Measurements from ENCODE around the gene DIP2C.

DIP2C gene

GRCh38 chr10:357201-357950 lies 332.1 kb downstream of the DIP2C start:
- Histone ChIP-seq H3K4me3 (ENCODE audit: low read length, poor library complexity, severe bottlenecking) (no peak overlapping the region), H3K79me2 (ENCODE audit: insufficient read depth, low read length) (no peaks in the 10 kb centered on the region), H4K20me1 (ENCODE audit: insufficient read depth, low read length, poor library complexity, severe bottlenecking) (no peaks in the 10 kb centered on the region), H3K9me2 (replicated peaks; ENCODE audit: low read depth, low read length) (no peaks in the 10 kb centered on the region), H3K27me3 (ENCODE audit: insufficient read depth, low read length, poor library complexity, severe bottlenecking) (no peaks in the 10 kb centered on the region), H2AFZ (ENCODE audit: low read length) (no peak overlapping the region), H3K9me3 (ENCODE audit: insufficient read depth, low read depth, low read length) (no peaks in the 10 kb centered on the region), H3F3A (ENCODE audit: low read depth) (no peaks in the 10 kb centered on the region), H3K4me2 (ENCODE audit: low read depth, low read length, poor library complexity, severe bottlenecking) (no peak overlapping the region), H3K9ac (ENCODE audit: low read depth, low read length, poor library complexity, severe bottlenecking) (no peak overlapping the region), H3K36me3 (ENCODE audit: insufficient read depth, low read length) (no peaks in the 10 kb centered on the region), H3K4me1 (ENCODE audit: insufficient read depth, low read length, poor library complexity, severe bottlenecking) (no peaks in the 10 kb centered on the region)
- TF ChIP-seq EZH2phosphoT487 (IDR thresholded peaks at IDR 0.05; ENCODE audit: borderline replicate concordance) (no peak), CTCF (conservative IDR thresholded peaks at IDR 0.05; ENCODE audit: low read length) (no peak)

GRCh38 chr10:356452-356851 lies 333.0 kb downstream of the DIP2C start:
- Histone ChIP-seq H3K9ac (ENCODE audit: low read depth, low read length, poor library complexity, severe bottlenecking) (no peak overlapping the region), H3K9me2 (replicated peaks; ENCODE audit: low read depth, low read length) (no peaks in the 10 kb centered on the region), H3K79me2 (ENCODE audit: insufficient read depth, low read length) (no peaks in the 10 kb centered on the region), H3K27me3 (ENCODE audit: insufficient read depth, low read length, poor library complexity, severe bottlenecking) (no peaks in the 10 kb centered on the region), H3K4me1 (ENCODE audit: insufficient read depth, low read length, poor library complexity, severe bottlenecking) (no peaks in the 10 kb centered on the region), H3K4me3 (ENCODE audit: low read length, poor library complexity, severe bottlenecking) (no peak overlapping the region), H3F3A (ENCODE audit: low read depth) (no peaks in the 10 kb centered on the region), H3K9me3 (ENCODE audit: insufficient read depth, low read depth, low read length) (no peaks in the 10 kb centered on the region), H2AFZ (ENCODE audit: low read length) (no peak overlapping the region), H4K20me1 (ENCODE audit: insufficient read depth, low read length, poor library complexity, severe bottlenecking) (no peaks in the 10 kb centered on the region), H3K36me3 (ENCODE audit: insufficient read depth, low read length) (no peaks in the 10 kb centered on the region), H3K4me2 (ENCODE audit: low read depth, low read length, poor library complexity, severe bottlenecking) (no peak overlapping the region)
- no peak for TF ChIP-seq EZH2phosphoT487 (IDR thresholded peaks at IDR 0.05; ENCODE audit: borderline replicate concordance)
- 0 out of 2 replicates have a peak, but pooled peaks have one; percentile 18 for TF ChIP-seq CTCF (conservative IDR thresholded peaks at IDR 0.05; ENCODE audit: low read length)

DNA sequence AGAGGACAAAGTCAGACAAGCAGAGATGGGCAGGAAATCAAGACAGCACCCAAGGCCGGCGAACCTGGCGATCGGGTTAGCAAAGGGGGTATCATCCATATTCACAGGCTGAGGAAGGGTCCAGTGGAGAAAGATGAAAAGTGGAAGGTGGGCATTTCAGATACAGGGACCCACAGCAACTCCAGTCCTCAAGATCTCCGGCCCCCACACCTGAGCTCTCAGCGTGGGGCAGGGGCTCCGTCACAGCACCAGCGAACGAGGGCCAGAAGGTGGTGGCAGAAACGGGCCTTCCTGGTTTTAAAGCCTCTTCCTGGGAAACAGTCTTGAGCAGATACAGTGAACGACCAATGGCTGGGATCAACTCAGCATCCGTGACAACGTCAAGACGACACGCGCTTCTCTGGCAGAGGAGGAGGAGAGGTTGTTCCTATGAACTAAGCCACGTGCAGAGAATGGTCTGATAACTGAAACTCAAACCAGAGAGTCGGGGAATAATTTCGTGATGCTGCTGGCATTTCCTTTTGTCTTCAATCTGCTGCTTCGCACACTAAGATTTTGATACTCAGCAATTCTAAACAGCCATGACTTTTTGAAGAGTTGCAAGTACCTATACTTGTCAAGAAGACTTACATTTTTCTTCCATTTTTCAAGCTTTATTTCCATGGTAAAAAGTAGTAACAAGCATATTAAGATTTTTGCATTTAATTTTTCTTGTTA lies 334.4 kb downstream of the DIP2C start:
- H3K9me3 ChIP-seq (ENCODE audit: insufficient read depth, low read depth, low read length) = no peaks in the 10 kb centered on the region
- H3K27me3 ChIP-seq (ENCODE audit: insufficient read depth, low read length, poor library complexity, severe bottlenecking) = no peaks in the 10 kb centered on the region
- no peak overlapping the region for H3K9ac ChIP-seq (ENCODE audit: low read depth, low read length, poor library complexity, severe bottlenecking)
- H3K4me3 ChIP-seq (ENCODE audit: low read length, poor library complexity, severe bottlenecking) = no peak overlapping the region
- no peak overlapping the region for H2AFZ ChIP-seq (ENCODE audit: low read length)
- H3K79me2 ChIP-seq (ENCODE audit: insufficient read depth, low read length) = no peaks in the 10 kb centered on the region
- no peaks in the 10 kb centered on the region for H4K20me1 ChIP-seq (ENCODE audit: insufficient read depth, low read length, poor library complexity, severe bottlenecking)
- TF ChIP-seq EZH2phosphoT487 (IDR thresholded peaks at IDR 0.05; ENCODE audit: borderline replicate concordance) (no peak), CTCF (conservative IDR thresholded peaks at IDR 0.05; ENCODE audit: low read length) (no peak)
- no peaks in the 10 kb centered on the region for H3F3A ChIP-seq (ENCODE audit: low read depth)
- no peak overlapping the region for H3K4me2 ChIP-seq (ENCODE audit: low read depth, low read length, poor library complexity, severe bottlenecking)
- H3K9me2 ChIP-seq (replicated peaks; ENCODE audit: low read depth, low read length) = no peaks in the 10 kb centered on the region
- H3K36me3 ChIP-seq (ENCODE audit: insufficient read depth, low read length) = no peaks in the 10 kb centered on the region
- no peaks in the 10 kb centered on the region for H3K4me1 ChIP-seq (ENCODE audit: insufficient read depth, low read length, poor library complexity, severe bottlenecking)

Measured in Loucy (cell line).